ENCODE measurements around the gene EMC10.
"Not testable (repeated sequence)": the region's sequence is repeated elsewhere in the genome, so short reads cannot be mapped to it uniquely, and the experiment has no call there.

The EMC10 gene

GRCh38 chr19:50465000-50465399 lies 11.3 kb upstream of the EMC10 start:
- no peak for TF ChIP-seq CTCF (IDR thresholded peaks at IDR 0.05; ENCODE audit: control extremely low read depth, extremely low read depth, low read depth, missing control alignments)
- POLR2A ChIA-PET = no interaction called here
- CTCF ChIA-PET = interaction anchor here (0.7 to 3.9 kb wide), 3 partner anchors 71 to 96 kb away, joined by 3 to 16 read pairs (median 3); no protein-coding TSS in a partner anchor
- no peak for DNase-seq (ENCODE audit: extremely low spot score)

- DNase-seq (ENCODE audit: extremely low spot score) = no peak
- ChIA-PET POLR2A (no interaction called here), CTCF (interaction anchor here (0.8 to 3.9 kb wide), 8 partner anchors 9 to 228 kb away, joined by 3 to 16 read pairs (median 4); no protein-coding TSS in a partner anchor)
- TF ChIP-seq CTCF (IDR thresholded peaks at IDR 0.05; ENCODE audit: control extremely low read depth, extremely low read depth, low read depth, missing control alignments) = no peak
Observed at GRCh38 chr19:50465986-50466705, 10.2 kb upstream of the EMC10 start.

GRCh38 chr19:50466706-50467039 lies 9.6 kb upstream of the EMC10 start:
- no peak for TF ChIP-seq CTCF (IDR thresholded peaks at IDR 0.05; ENCODE audit: control extremely low read depth, extremely low read depth, low read depth, missing control alignments)
- POLR2A ChIA-PET = interaction anchor here (0.6 kb wide), 1 partner anchor 39 kb away, joined by 3 read pairs; no protein-coding TSS in a partner anchor
- DNase-seq (ENCODE audit: extremely low spot score) = no peak
- CTCF ChIA-PET = interaction anchor here (0.8 to 3.9 kb wide), 6 partner anchors 8 to 229 kb away, joined by 3 to 16 read pairs (median 4); no protein-coding TSS in a partner anchor

- CTCF ChIA-PET = no interaction called here
- POLR2A ChIA-PET = no interaction called here
- TF ChIP-seq CTCF (IDR thresholded peaks at IDR 0.05; ENCODE audit: control extremely low read depth, extremely low read depth, low read depth, missing control alignments) = no peak
- no peak for DNase-seq (ENCODE audit: extremely low spot score)
Observed at GRCh38 chr19:50467566-50467965, 8.7 kb upstream of the EMC10 start.

- no peak for DNase-seq (ENCODE audit: extremely low spot score)
- ChIA-PET POLR2A (interaction anchor here (0.6 kb wide), 1 partner anchor 54 kb away, joined by 5 read pairs; no protein-coding TSS in a partner anchor), CTCF (no interaction called here)
- TF ChIP-seq CTCF (IDR thresholded peaks at IDR 0.05; ENCODE audit: control extremely low read depth, extremely low read depth, low read depth, missing control alignments) = no peak
Observed at GRCh38 chr19:50468818-50469217, 7.5 kb upstream of the EMC10 start.

GRCh38 chr19:50473336-50473735 lies 3.0 kb upstream of the EMC10 start:
- POLR2A ChIA-PET; DNase-seq (ENCODE audit: extremely low spot score): not testable (repeated sequence)
- CTCF ChIA-PET = interaction anchor here (1.8 to 2.9 kb wide), 2 partner anchors 12 to 105 kb away, joined by 9 to 23 read pairs; no protein-coding TSS in a partner anchor

- no peak for TF ChIP-seq CTCF (IDR thresholded peaks at IDR 0.05; ENCODE audit: control extremely low read depth, extremely low read depth, low read depth, missing control alignments)
- ChIA-PET POLR2A (no interaction called here), CTCF (interaction anchor here (1.0 to 2.9 kb wide), 4 partner anchors 9 to 118 kb away, joined by 3 to 23 read pairs (median 4); no protein-coding TSS in a partner anchor)
- no peak for DNase-seq (ENCODE audit: extremely low spot score)
Observed at GRCh38 chr19:50475101-50475568, 1.2 kb upstream of the EMC10 start.
